Epidermal melanocyte (primary cell): Measurements from ENCODE around the gene TRIM29.

Source experiments
- DNase-seq: peaks from one replicate; pipeline ENCODE4 v3.0.0; 2011; ENCODE audit warnings: low spot score; ENCODE audit not compliant: insufficient read length

TRIM29 gene

GRCh38 chr11:120139316-120140069, 1.6 kb upstream of the TRIM29 start:
- no peak for DNase-seq

GRCh38 chr11:120137187-120137610, 714 bp downstream of the TRIM29 start:
- DNase-seq: no peak

- no peak for DNase-seq
These were observed 1.6 kb downstream of the TRIM29 start for GRCh38 chr11:120136356-120136755.

- DNase-seq: no peak
These were observed 2.1 kb downstream of the TRIM29 start for GRCh38 chr11:120135838-120136237.

- DNase-seq: no peak
These were observed 3.0 kb downstream of the TRIM29 start for GRCh38 chr11:120134931-120135228.

- no peak for DNase-seq
These were observed 3.6 kb downstream of the TRIM29 start for GRCh38 chr11:120134106-120134930.

- no peak for DNase-seq
These were observed 4.5 kb downstream of the TRIM29 start for GRCh38 chr11:120133216-120134105.

- no peak for DNase-seq
These were observed 5.2 kb downstream of the TRIM29 start for GRCh38 chr11:120132645-120133185.

- DNase-seq: no peak
These were observed 5.8 kb downstream of the TRIM29 start for GRCh38 chr11:120131941-120132644.

- DNase-seq: no peak
These were observed 6.7 kb downstream of the TRIM29 start for GRCh38 chr11:120130991-120131760.

GRCh38 chr11:120130176-120130980, 7.5 kb downstream of the TRIM29 start:
- no peak for DNase-seq

- no peak for DNase-seq
These were observed 8.3 kb downstream of the TRIM29 start for GRCh38 chr11:120129570-120129969.

GRCh38 chr11:120128392-120129119, 9.4 kb downstream of the TRIM29 start:
- peak; percentile 39 for DNase-seq

GRCh38 chr11:120127236-120127635, 10.7 kb downstream of the TRIM29 start:
- DNase-seq: no peak

GRCh38 chr11:120126620-120127019, 11.3 kb downstream of the TRIM29 start:
- no peak for DNase-seq

GRCh38 chr11:120125509-120125908, 12.4 kb downstream of the TRIM29 start:
- no peak for DNase-seq

- no peak for DNase-seq
These were observed 12.9 kb downstream of the TRIM29 start for GRCh38 chr11:120125024-120125423.

GRCh38 chr11:120124355-120124754, 13.6 kb downstream of the TRIM29 start:
- no peak for DNase-seq

- no peak for DNase-seq
These were observed 14.0 kb downstream of the TRIM29 start for GRCh38 chr11:120123946-120124345.
